ENCODE measurements around the gene SQSTM1. TPM values are rescaled to one million over a fixed set of nuclear protein-coding genes. Genes with fewer than 3 reads are reported as not detected.

SQSTM1 gene
- polyA plus RNA-seq, 4 donors: 135 to 217 (median 172) TPM

DNA sequence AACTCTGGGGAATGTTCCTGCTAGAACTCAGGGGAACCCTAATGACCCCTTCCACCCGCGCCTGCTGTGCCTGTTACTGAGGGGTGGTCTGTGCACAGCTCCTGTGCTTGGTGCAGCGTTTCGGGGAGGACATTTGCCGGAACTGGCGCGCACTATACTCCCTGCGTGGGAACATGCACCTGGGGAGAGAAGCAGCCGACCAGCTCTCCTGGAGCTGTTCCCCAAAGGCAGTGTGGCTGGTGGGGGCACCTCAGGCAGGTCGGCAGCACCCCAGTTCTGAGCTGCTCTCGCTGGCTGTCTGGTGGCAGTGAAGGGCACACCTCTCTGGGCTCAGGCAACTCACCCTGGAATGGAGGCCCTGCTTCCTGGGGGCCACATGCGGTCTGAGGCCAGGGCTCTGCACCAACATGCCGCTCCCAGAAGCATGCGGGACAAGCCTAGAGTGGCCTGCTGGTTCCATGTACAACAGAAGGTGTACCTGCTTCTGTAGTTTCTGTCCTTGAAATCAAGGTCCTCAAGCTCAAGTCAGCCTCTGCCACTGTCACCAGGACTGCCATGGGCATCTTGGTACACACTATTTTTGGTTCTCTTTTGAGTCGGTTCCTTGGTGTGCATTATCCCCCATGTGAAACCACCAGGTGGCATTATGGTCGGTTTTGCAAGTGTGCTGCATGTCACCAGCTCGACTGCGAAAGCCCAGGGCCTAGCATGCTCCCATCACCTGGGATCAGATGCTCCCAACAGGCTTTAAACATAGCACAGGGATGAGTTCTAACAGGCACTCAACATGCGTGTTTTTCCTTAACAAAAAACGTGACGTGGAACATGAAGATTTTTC is 45.8 kb downstream of the SQSTM1 start:
- FAIRE-seq (no peak), DNase-seq (no peak)

DNA sequence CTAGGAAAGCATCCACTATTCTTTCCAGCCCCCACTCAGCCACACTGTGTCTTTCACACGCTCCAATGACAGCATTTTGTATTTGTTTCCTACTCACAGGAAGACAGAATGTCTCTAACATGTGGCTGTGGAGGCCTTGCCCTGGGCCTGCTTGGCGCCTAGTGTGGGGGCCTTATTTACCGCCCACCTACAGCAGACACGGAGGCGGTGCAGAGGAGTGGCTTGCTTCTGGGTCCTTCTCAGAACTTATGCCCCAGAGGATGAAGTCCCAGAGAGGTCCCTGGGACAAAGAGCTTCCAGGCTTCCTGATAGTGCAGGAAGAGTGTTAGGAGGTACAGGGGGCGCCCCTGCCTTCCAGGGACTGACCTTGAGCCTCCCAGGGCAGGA is 46.4 kb downstream of the SQSTM1 start:
- Histone ChIP-seq H3K27me3 (ENCODE audit: control insufficient read depth in 3 of 3, insufficient read depth in 3 of 3, low read length in 3 of 3) (no peaks in the 10 kb centered on the region), H3K27ac (ENCODE audit: low read depth in 1 of 3, low read length in 2 of 3) (no peak overlapping the region), H3K36me3 (ENCODE audit: control insufficient read depth in 3 of 3, insufficient read depth in 2 of 3, low read depth in 1 of 3, low read length in 3 of 3) (peaks cover 7 to 92% (median 10%) of the 10 kb centered on the region in 3 donors), H3K4me3 (ENCODE audit: low read depth in 1 of 3, low read length in 3 of 3) (no peak overlapping the region), H3K4me1 (ENCODE audit: control insufficient read depth in 3 of 3, insufficient read depth in 2 of 3, low read depth in 1 of 3, low read length in 2 of 3) (no peaks in the 10 kb centered on the region), H3K9me3 (ENCODE audit: control insufficient read depth in 2 of 2, insufficient read depth in 1 of 2, low read depth in 1 of 2, low read length in 1 of 2) (peaks cover 0 to 9% of the 10 kb centered on the region in 2 donors)
- 92 to 97% (median 92%) methylated on average over 6 of the region's 6 CpGs for WGBS, 3 donors
- DNase-seq: no peak
- FAIRE-seq: no peak

More for the DNA sequence above, 45.8 kb downstream of the SQSTM1 start:
- Histone ChIP-seq H3K27me3 (ENCODE audit: control insufficient read depth in 3 of 3, insufficient read depth in 3 of 3, low read length in 3 of 3) (no peaks in the 10 kb centered on the region), H3K9me3 (ENCODE audit: control insufficient read depth in 2 of 2, insufficient read depth in 1 of 2, low read depth in 1 of 2, low read length in 1 of 2) (peaks cover 0 to 12% of the 10 kb centered on the region in 2 donors), H3K4me3 (ENCODE audit: low read depth in 1 of 3, low read length in 3 of 3) (no peak overlapping the region), H3K27ac (ENCODE audit: low read depth in 1 of 3, low read length in 2 of 3) (no peak overlapping the region), H3K4me1 (ENCODE audit: control insufficient read depth in 3 of 3, insufficient read depth in 2 of 3, low read depth in 1 of 3, low read length in 2 of 3) (no peaks in the 10 kb centered on the region), H3K36me3 (ENCODE audit: control insufficient read depth in 3 of 3, insufficient read depth in 2 of 3, low read depth in 1 of 3, low read length in 3 of 3) (peaks cover 8 to 88% (median 11%) of the 10 kb centered on the region in 3 donors)
- WGBS, 3 donors: 85 to 88% (median 86%) methylated on average over 21 of the region's 21 CpGs

DNA sequence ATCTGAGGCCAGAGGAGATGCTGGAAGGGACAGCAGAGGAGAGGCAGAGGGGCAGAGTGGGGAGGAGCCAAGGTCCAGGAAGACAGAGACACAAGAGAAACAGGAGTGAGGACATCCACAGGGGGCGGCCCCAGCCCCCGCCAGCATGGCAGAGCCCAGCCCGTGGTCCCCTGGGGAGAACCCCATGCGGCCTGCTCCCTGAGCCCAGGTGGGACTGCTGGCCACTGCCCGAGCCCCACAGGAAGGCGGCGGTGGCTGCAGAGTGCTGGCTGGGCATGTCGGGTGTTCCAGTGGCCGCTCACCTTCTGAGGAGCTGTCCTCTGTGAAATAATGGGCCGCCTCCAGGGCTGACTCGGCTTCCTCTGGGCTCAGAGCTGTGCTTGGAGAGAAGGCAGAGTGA is 46.8 kb downstream of the SQSTM1 start:
- H3K9me3 ChIP-seq (ENCODE audit: control insufficient read depth in 2 of 2, insufficient read depth in 1 of 2, low read depth in 1 of 2, low read length in 1 of 2): peaks cover 0 to 5% of the 10 kb centered on the region in 2 donors
- FAIRE-seq: no peak

DNA sequence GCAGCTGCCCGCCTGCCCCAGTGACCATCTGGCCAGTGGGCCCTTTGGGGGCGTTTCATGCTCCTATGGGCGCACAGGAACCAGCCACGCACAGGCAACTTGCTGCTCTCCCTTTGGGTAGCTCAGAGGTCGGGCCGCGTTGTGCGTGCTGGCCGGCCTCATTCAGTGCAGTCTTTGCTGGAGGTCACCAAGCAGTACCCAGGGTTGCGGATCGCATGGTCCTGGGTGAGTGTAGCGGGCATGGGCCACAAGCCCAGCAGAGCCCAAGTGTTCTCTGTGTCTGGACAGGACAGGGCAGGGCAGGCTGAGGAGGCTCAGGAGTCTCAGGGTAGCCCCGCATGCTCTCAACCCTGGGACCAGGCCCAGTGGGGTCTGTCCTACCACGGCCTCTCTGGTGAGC is 47.8 kb downstream of the SQSTM1 start:
- WGBS, 3 donors: 93 to 99% (median 95%) methylated on average over 13 to 14 of the region's 14 CpGs
- Histone ChIP-seq H3K4me3 (ENCODE audit: low read depth in 1 of 3, low read length in 3 of 3) (no peak overlapping the region), H3K36me3 (ENCODE audit: control insufficient read depth in 3 of 3, insufficient read depth in 2 of 3, low read depth in 1 of 3, low read length in 3 of 3) (peaks cover 12 to 92% (median 15%) of the 10 kb centered on the region in 3 donors), H3K4me1 (ENCODE audit: control insufficient read depth in 3 of 3, insufficient read depth in 2 of 3, low read depth in 1 of 3, low read length in 2 of 3) (no peaks in the 10 kb centered on the region), H3K27ac (ENCODE audit: low read depth in 1 of 3, low read length in 2 of 3) (no peak overlapping the region), H3K27me3 (ENCODE audit: control insufficient read depth in 3 of 3, insufficient read depth in 3 of 3, low read length in 3 of 3) (no peaks in the 10 kb centered on the region), H3K9me3 (ENCODE audit: control insufficient read depth in 2 of 2, insufficient read depth in 1 of 2, low read depth in 1 of 2, low read length in 1 of 2) (no peaks in the 10 kb centered on the region)
- FAIRE-seq: no peak
- no peak for DNase-seq

More for the DNA sequence above, 46.8 kb downstream of the SQSTM1 start:
- Histone ChIP-seq H3K4me3 (ENCODE audit: low read depth in 1 of 3, low read length in 3 of 3) (no peak overlapping the region), H3K27me3 (ENCODE audit: control insufficient read depth in 3 of 3, insufficient read depth in 3 of 3, low read length in 3 of 3) (no peaks in the 10 kb centered on the region), H3K27ac (ENCODE audit: low read depth in 1 of 3, low read length in 2 of 3) (no peak overlapping the region), H3K4me1 (ENCODE audit: control insufficient read depth in 3 of 3, insufficient read depth in 2 of 3, low read depth in 1 of 3, low read length in 2 of 3) (no peaks in the 10 kb centered on the region), H3K36me3 (ENCODE audit: control insufficient read depth in 3 of 3, insufficient read depth in 2 of 3, low read depth in 1 of 3, low read length in 3 of 3) (peaks cover 10 to 92% (median 10%) of the 10 kb centered on the region in 3 donors)
- no peak for DNase-seq
- WGBS, 3 donors: 90 to 95% (median 91%) methylated on average over 10 to 11 of the region's 11 CpGs

DNA sequence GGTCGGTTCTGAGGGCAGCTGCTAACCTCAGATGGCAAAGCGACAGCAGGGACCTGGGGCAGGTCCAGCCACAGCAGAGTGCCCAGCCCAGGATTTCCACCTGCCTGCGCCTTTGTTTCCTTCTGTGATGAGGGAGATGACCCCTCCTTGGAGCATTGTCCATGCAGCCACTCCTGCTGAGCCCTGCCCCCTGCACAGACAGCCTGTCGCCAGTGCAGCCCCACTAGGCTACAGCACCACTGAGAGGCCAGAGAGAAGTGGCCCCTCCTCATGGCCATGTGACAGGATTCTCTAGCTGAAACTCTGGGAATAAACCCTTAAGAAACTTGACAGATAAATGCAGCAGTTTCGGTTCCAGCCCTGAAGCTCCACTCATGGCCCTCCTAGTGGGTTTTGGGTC is 48.4 kb downstream of the SQSTM1 start:
- no peak for DNase-seq
- Histone ChIP-seq H3K36me3 (ENCODE audit: control insufficient read depth in 3 of 3, insufficient read depth in 2 of 3, low read depth in 1 of 3, low read length in 3 of 3) (peaks cover 12 to 92% (median 15%) of the 10 kb centered on the region in 3 donors), H3K9me3 (ENCODE audit: control insufficient read depth in 2 of 2, insufficient read depth in 1 of 2, low read depth in 1 of 2, low read length in 1 of 2) (no peaks in the 10 kb centered on the region), H3K4me3 (ENCODE audit: low read depth in 1 of 3, low read length in 3 of 3) (no peak overlapping the region), H3K27me3 (ENCODE audit: control insufficient read depth in 3 of 3, insufficient read depth in 3 of 3, low read length in 3 of 3) (no peaks in the 10 kb centered on the region), H3K4me1 (ENCODE audit: control insufficient read depth in 3 of 3, insufficient read depth in 2 of 3, low read depth in 1 of 3, low read length in 2 of 3) (no peaks in the 10 kb centered on the region), H3K27ac (ENCODE audit: low read depth in 1 of 3, low read length in 2 of 3) (no peak overlapping the region)
- FAIRE-seq: no peak
- WGBS, 3 donors: 86 to 100% (median 89%) methylated on average over 4 to 5 of the region's 5 CpGs

DNA sequence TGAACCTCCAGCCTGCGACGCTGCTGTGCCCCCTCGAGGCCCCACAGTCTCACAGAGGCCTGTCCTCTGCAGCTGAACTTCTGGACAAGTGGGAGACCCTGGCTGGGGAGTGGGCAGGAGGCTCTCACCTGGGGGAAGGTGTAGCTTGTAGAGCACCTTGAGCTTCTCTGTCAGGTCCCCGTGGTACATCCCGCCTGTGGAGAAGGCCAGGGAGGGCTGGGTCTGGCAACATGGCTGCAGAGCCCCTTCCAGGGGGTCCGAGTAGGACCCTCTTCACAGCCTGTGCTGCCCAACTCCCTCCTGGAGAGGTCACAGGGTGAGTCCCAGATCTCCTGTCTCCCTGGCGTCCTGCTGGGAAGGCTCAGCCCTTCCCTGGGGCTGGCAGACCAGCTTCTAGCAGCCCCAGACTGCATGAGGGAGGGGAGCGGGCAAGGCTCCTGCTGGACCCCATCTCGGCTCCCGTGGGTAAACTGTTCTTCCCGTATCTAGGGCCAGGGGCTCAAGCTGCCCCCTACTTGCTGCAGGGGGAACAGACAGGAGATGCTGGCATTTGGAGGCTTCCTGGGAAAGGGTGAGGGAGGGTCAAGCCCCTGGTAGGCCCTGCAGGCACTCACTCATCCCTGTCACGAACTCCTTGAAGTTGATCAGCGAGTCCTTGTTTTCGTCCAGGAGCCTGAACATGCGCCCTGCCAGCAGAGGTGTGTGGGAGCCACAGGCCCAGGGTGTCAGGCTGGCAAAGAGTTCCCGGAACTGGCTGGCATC is 49.1 kb downstream of the SQSTM1 start:
- Histone ChIP-seq H3K27me3 (ENCODE audit: control insufficient read depth in 3 of 3, insufficient read depth in 3 of 3, low read length in 3 of 3) (no peaks in the 10 kb centered on the region), H3K9me3 (ENCODE audit: control insufficient read depth in 2 of 2, insufficient read depth in 1 of 2, low read depth in 1 of 2, low read length in 1 of 2) (no peaks in the 10 kb centered on the region), H3K36me3 (ENCODE audit: control insufficient read depth in 3 of 3, insufficient read depth in 2 of 3, low read depth in 1 of 3, low read length in 3 of 3) (peaks cover 12 to 94% (median 15%) of the 10 kb centered on the region in 3 donors), H3K4me1 (ENCODE audit: control insufficient read depth in 3 of 3, insufficient read depth in 2 of 3, low read depth in 1 of 3, low read length in 2 of 3) (no peaks in the 10 kb centered on the region), H3K4me3 (ENCODE audit: low read depth in 1 of 3, low read length in 3 of 3) (no peak overlapping the region), H3K27ac (ENCODE audit: low read depth in 1 of 3, low read length in 2 of 3) (no peak overlapping the region)
- FAIRE-seq (no peak), DNase-seq (no peak)
- 91 to 93% (median 92%) methylated on average over 16 of the region's 16 CpGs for WGBS, 3 donors

DNA sequence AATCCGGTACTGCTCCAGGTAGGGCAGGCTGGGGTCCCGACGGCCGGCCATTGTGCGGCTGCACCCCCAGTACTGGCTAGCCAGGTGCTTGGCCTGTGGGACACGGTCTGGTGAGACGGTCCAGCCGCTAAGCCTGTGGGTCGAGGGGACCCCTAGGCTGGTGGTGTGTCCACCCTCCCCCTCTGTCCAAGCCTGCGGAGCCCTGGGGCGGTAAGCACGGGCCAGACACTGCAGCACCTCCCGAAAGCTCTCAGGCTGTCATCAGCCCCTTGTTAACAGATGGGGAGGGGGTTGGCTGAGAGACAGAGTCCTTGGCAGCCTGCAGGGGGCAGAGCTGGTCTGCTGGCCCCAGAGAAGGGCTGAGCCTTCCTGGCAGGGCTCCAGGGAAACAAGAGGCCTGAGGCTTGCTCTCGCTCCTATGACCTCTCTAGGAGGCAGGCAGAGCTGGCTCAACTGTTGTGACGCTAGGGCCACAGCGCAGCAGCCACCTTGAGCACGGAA is 49.7 kb downstream of the SQSTM1 start:
- Histone ChIP-seq H3K4me1 (ENCODE audit: control insufficient read depth in 3 of 3, insufficient read depth in 2 of 3, low read depth in 1 of 3, low read length in 2 of 3) (no peaks in the 10 kb centered on the region), H3K36me3 (ENCODE audit: control insufficient read depth in 3 of 3, insufficient read depth in 2 of 3, low read depth in 1 of 3, low read length in 3 of 3) (peaks cover 12 to 93% (median 18%) of the 10 kb centered on the region in 3 donors), H3K27me3 (ENCODE audit: control insufficient read depth in 3 of 3, insufficient read depth in 3 of 3, low read length in 3 of 3) (no peaks in the 10 kb centered on the region), H3K27ac (ENCODE audit: low read depth in 1 of 3, low read length in 2 of 3) (no peak overlapping the region), H3K9me3 (ENCODE audit: control insufficient read depth in 2 of 2, insufficient read depth in 1 of 2, low read depth in 1 of 2, low read length in 1 of 2) (no peaks in the 10 kb centered on the region), H3K4me3 (ENCODE audit: low read depth in 1 of 3, low read length in 3 of 3) (no peak overlapping the region)
- no peak for FAIRE-seq
- 83 to 88% (median 85%) methylated on average over 14 to 17 of the region's 17 CpGs for WGBS, 3 donors
- DNase-seq: peak; percentile 28 to 31

DNA sequence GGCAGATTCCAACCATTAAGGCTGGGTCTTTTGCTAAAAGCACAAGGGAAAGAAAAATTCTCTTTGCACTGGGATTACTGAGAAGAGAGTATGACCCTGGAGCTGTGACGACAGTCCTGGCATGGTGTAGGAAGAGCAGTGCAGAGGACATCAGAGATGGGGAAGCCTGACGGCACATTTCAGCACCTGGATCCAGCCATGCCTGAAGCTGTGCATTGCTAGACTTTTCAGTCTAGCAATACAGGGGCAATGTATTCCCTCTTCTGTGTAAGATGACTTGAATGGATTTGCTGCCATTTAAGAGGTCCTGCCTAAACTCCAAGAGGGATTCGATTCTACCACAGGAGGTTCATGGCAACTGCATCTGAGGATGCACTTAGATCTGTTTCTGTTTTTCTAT is 50.2 kb downstream of the SQSTM1 start:
- H3K27ac ChIP-seq (ENCODE audit: low read depth in 1 of 3, low read length in 2 of 3): no peak overlapping the region

More for the DNA sequence above, 50.2 kb downstream of the SQSTM1 start:
- Histone ChIP-seq H3K9me3 (ENCODE audit: control insufficient read depth in 2 of 2, insufficient read depth in 1 of 2, low read depth in 1 of 2, low read length in 1 of 2) (no peaks in the 10 kb centered on the region), H3K4me1 (ENCODE audit: control insufficient read depth in 3 of 3, insufficient read depth in 2 of 3, low read depth in 1 of 3, low read length in 2 of 3) (no peaks in the 10 kb centered on the region), H3K4me3 (ENCODE audit: low read depth in 1 of 3, low read length in 3 of 3) (no peak overlapping the region), H3K27me3 (ENCODE audit: control insufficient read depth in 3 of 3, insufficient read depth in 3 of 3, low read length in 3 of 3) (no peaks in the 10 kb centered on the region), H3K36me3 (ENCODE audit: control insufficient read depth in 3 of 3, insufficient read depth in 2 of 3, low read depth in 1 of 3, low read length in 3 of 3) (peaks cover 15 to 94% (median 18%) of the 10 kb centered on the region in 3 donors)
- 93 to 95% (median 94%) methylated on average over 3 of the region's 3 CpGs for WGBS, 3 donors
- DNase-seq: no peak
- FAIRE-seq: no peak

All from small intestine (tissue), 7 donors.